ENCODE measurements around the gene OR8D1.

DNA sequence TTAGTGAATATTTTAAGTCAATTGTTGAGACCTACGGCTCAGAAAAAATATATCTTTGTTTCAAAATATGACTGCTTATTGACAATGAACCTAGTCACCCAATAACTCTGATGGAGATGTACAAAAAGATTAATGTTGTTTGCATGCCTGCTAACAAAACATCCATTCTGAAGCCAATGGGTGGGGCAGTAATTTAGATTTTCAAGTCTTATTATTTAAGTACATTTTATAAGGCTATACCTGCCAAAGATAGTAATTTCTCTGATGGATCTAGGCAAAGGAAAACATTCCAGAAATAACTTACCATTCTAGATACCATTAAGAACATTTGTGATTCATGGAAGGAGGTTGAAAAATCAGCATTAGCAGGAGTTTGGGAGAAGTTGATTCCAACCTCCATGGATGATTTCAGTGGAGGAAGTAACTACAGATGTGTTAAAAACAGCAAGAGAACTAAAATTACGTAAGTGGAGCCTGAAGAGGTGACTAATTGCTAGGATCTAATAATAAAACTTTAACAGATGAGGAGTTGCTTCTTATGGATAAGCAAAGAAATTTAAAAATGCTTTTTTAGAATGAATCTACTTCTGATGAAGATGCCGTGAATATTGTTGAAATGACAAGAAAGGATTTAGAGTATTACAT, 32.7 kb upstream of the OR8D1 start:
- TF ChIP-seq POLR2A (IDR thresholded peaks at IDR 0.05; ENCODE audit: low read depth) = no peak
- TF ChIP-seq CTCF (IDR thresholded peaks at IDR 0.05) = no peak
- no peak for TF ChIP-seq EP300 (IDR thresholded peaks at IDR 0.05)

All from esophagus muscularis mucosa (tissue), 4 donors.